SU-DHL-6 (cell line): Measurements from ENCODE around the gene MEX3D.

Experiments
- CTCF ChIP-seq: fragments of 200-600 bp; sonication (generic); IDR thresholded peaks from one replicate; pipeline ENCODE4 v1.5.1; 2017; ENCODE audit warnings: antibody characterized with exemption, mild to moderate bottlenecking, low read length, moderate library complexity; ENCODE audit not compliant: insufficient read depth, poor library complexity, severe bottlenecking
- EZH2phosphoT487 ChIP-seq: fragments of 200-600 bp; sonication (generic), shearing (Covaris generic); conservative IDR thresholded peaks from 2 replicates; pipeline ENCODE4 v1.6.1; 2018; ENCODE audit warnings: mild to moderate bottlenecking, antibody characterized with exemption, low read length, moderate library complexity, mixed read lengths

- no peak for TF ChIP-seq EZH2phosphoT487
- TF ChIP-seq CTCF: no peak
These were observed 9.6 kb downstream of the MEX3D start for GRCh38 chr19:1558552-1558951.
